PC-3 (cell line): Measurements from ENCODE around the gene MMP23B.

Source experiments
- EZH2 ChIP-seq: fragments of 300-600 bp; sonication (generic); IDR thresholded peaks from one replicate; pipeline ENCODE4 v1.6.1; 2017; ENCODE audit warnings: antibody characterized with exemption, mild to moderate bottlenecking, low read length; ENCODE audit not compliant: unreplicated experiment
- EZH2phosphoT487 ChIP-seq: fragments of 300-600 bp; sonication (generic); IDR thresholded peaks from 2 replicates; pipeline ENCODE4 v1.6.1; 2018; ENCODE audit warnings: mild to moderate bottlenecking, antibody characterized with exemption, low read length, borderline replicate concordance
- TF ChIP-seq, protein P1 (sequence below): fragments of 300-600 bp; sonication (generic); conservative IDR thresholded peaks from 2 replicates; pipeline ENCODE4 v1.5.1; 2017; ENCODE audit warnings: antibody characterized with exemption, low read depth, mild to moderate bottlenecking, low read length

DNA sequence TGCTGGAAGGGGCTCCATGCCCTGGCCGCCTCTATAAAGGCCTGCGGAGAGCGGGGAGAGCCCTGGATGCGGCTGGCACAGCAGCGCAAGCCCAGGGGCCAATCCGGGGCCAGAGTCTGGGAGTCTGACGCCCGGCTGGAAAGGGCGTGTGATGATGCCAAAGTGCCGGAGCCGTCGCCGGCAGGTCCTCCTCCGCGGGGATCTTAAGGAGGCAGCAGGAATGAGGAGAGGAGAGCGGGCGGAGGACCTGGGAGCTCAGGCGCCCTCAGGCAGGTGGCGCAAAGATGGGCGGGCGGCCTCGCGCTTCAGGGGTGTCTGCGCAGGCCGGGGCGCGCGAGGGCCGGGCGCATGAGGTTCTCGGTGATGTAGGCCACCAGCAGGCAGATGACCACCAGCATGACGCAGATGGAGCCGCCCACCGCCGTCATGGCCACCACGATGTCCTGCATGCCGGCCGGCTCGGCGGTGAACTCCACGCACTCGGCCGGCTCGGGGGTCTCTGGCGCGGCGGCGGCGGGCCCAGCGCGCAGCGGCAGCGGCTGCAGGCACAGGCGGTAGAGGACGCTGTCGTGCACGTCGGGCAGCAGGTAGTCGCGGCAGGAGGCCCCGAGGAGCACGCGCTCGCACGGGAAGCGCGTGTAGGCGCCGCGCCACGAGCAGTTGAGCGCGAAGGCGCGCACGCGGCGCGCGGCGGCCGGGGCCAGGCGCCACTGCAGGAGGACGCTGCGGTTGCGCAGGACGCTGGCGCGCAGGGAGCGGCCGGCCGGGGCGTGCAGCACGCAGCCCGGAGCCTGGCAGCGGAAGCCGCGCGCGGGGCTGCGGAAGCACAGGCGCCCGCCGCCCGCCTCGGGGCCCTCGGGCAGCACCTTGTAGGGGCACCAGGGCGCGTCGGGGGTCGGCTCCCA is 32.7 kb upstream of the MMP23B start:
- TF ChIP-seq EZH2phosphoT487 (0 out of 2 replicates have a peak, but pooled peaks have one; percentile 47), EZH2 (no peak)
- TF ChIP-seq, protein P1, sequence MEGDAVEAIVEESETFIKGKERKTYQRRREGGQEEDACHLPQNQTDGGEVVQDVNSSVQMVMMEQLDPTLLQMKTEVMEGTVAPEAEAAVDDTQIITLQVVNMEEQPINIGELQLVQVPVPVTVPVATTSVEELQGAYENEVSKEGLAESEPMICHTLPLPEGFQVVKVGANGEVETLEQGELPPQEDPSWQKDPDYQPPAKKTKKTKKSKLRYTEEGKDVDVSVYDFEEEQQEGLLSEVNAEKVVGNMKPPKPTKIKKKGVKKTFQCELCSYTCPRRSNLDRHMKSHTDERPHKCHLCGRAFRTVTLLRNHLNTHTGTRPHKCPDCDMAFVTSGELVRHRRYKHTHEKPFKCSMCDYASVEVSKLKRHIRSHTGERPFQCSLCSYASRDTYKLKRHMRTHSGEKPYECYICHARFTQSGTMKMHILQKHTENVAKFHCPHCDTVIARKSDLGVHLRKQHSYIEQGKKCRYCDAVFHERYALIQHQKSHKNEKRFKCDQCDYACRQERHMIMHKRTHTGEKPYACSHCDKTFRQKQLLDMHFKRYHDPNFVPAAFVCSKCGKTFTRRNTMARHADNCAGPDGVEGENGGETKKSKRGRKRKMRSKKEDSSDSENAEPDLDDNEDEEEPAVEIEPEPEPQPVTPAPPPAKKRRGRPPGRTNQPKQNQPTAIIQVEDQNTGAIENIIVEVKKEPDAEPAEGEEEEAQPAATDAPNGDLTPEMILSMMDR, result no peak; the same call in 1 of the 2 replicates
